Transverse colon (tissue), 4 donors: ENCODE measurements around the gene MCAM. TPM values are rescaled to one million over a fixed set of nuclear protein-coding genes. Genes with fewer than 3 reads are reported as not detected.
A peak's percentile ranks its signal among the peaks of the same experiment; 100 is the strongest.

Experiments used
- DNase-seq: peaks from one replicate; pipeline ENCODE4 v3.0.0-alpha.2; 2019
- H3K27ac ChIP-seq, 4 donors: fragments of 200-600 bp; sonication (generic); 2 replicates each; pipeline ENCODE4 v1.5.1; 2016 to 2018; ENCODE audit warnings: inconsistent platforms in 4 of 4
- H3K27me3 ChIP-seq: fragments of 200-600 bp; sonication (generic); 2 replicates; pipeline ENCODE4 v1.5.1; 2017; ENCODE audit warnings: inconsistent platforms
- H3K36me3 ChIP-seq, 4 donors: fragments of 200-600 bp; sonication (generic); 2 replicates each; pipeline ENCODE4 v1.5.1; 2017 to 2019; ENCODE audit warnings: inconsistent platforms in 4 of 4
- H3K4me1 ChIP-seq, 4 donors: fragments of 200-600 bp; sonication (generic); 2 replicates each; pipeline ENCODE4 v1.5.1; 2017 to 2020; ENCODE audit warnings: inconsistent platforms in 4 of 4
- H3K4me3 ChIP-seq, 4 donors: fragments of 200-600 bp; sonication (generic); 1 replicate in 1 of 4; 2 replicates in 3 of 4; pipeline versions ENCODE4 v1.5.1 to v1.6.1; 2017 to 2019; ENCODE audit warnings: inconsistent platforms in 4 of 4
- H3K9me3 ChIP-seq, 2 donors: fragments of 200-600 bp; sonication (generic); 2 replicates each; pipeline ENCODE4 v1.5.1; 2017 to 2019; ENCODE audit warnings: inconsistent platforms in 2 of 2
- CTCF ChIP-seq, 5 experiments: fragments of 200-600 bp in 3 of 5; fragments of 450-650 bp in 2 of 5; sonication (generic) in 3 of 5; IDR thresholded peaks; 1 replicate in 2 of 5; 2 replicates in 3 of 5; pipeline ENCODE4 v1.5.1; 2016 to 2017; ENCODE audit warnings: antibody characterized with exemption in 5 of 5, inconsistent platforms in 3 of 5, mild to moderate bottlenecking in 2 of 5, moderate library complexity in 1 of 5
- EP300 ChIP-seq: sonication (generic); formaldehyde crosslinking; IDR thresholded peaks from one replicate; pipeline ENCODE4 v1.6.1; 2017; ENCODE audit warnings: antibody characterized with exemption, low read depth
- POLR2A ChIP-seq: fragments of 450-650 bp; IDR thresholded peaks from one replicate; pipeline ENCODE4 v1.6.1; 2016; ENCODE audit warnings: antibody characterized with exemption, mild to moderate bottlenecking, moderate library complexity
- POLR2AphosphoS5 ChIP-seq, 3 donors: sonication (generic); formaldehyde crosslinking; IDR thresholded peaks; one replicate each; pipeline ENCODE4 v1.6.1; 2016; ENCODE audit warnings: antibody characterized with exemption in 3 of 3
- WGBS, 2 donors: methylation state at CpG; one replicate each; pipeline ENCODE4 v1.1.5; 2018; ENCODE audit warnings: low coverage in 1 of 2; 5-methylcytosine and 5-hydroxymethylcytosine counted together
- in situ Hi-C, 4 donors: fragments of 200-750 bp; cut with MboI; loops; one replicate each; pipeline versions ENCODE4 v1.15.0 to v1.15.1; 2017; ENCODE audit warnings: low sequenced_read_pairs in 3 of 4, low pct_ligation_motif_present in 1 of 4, low pct_unique_long_range_greater_than_20kb in 1 of 4
- intact Hi-C: fragments of 100-400 bp; cut with DNase I; formaldehyde crosslinking; loops from one replicate; pipeline ENCODE4 v1.15.1; 2023; ENCODE audit warnings: low total_unique reads
- total RNA-seq, 4 donors: library from RNA; depleted of rRNA; stranded (reverse); fragments of >200 nt; gene quantifications; one replicate each; pipeline ENCODE4 v1.1.0, GENCODE V29; 2016

The MCAM gene
- total RNA-seq, 4 donors from 2014 or later = 87.4 to 466 (median 150) TPM

GRCh38 chr11:119359365-119360214 lies 42.7 kb upstream of the MCAM start:
- TF ChIP-seq EP300 (no peak), POLR2A (no peak), CTCF (IDR thresholded peaks at IDR 0.05) (no peak), POLR2AphosphoS5 (IDR thresholded peaks at IDR 0.05) (no peak)
- no peak overlapping the region for H3K4me3 ChIP-seq
- H3K27me3 ChIP-seq = peaks cover 21% of the 10 kb centered on the region
- no peaks in the 10 kb centered on the region for H3K36me3 ChIP-seq
- H3K4me1 ChIP-seq = peaks cover 13 to 43% (median 31%) of the 10 kb centered on the region in 4 donors
- DNase-seq = no peak
- 75 to 100% methylated on average over 1 to 10 of the region's 10 CpGs for WGBS, 2 donors
- intact Hi-C loops = loop anchor here (5.0 kb wide), 1 partner anchor 113 kb away; no protein-coding TSS in a partner anchor
- H3K9me3 ChIP-seq = no peaks in the 10 kb centered on the region
- no peak overlapping the region for H3K27ac ChIP-seq
- in situ Hi-C loops = loop anchor here in 3 of 4 donors (5.0 to 10.0 kb wide), 2 partner anchors 113 to 115 kb away; no protein-coding TSS in a partner anchor

- Histone ChIP-seq H3K4me1 (peaks cover 7 to 32% (median 16%) of the 10 kb centered on the region in 4 donors), H3K27ac (peak overlapping the region; percentile 48 to 77 (median 72)), H3K27me3 (peaks cover 7% of the 10 kb centered on the region), H3K36me3 (no peaks in the 10 kb centered on the region), H3K4me3 (peak overlapping the region in 3 of 4 donors; percentile 37 to 59 (median 41)), H3K9me3 (no peaks in the 10 kb centered on the region)
- TF ChIP-seq POLR2A (no peak), POLR2AphosphoS5 (IDR thresholded peaks at IDR 0.05) (no peak), EP300 (no peak), CTCF (IDR thresholded peaks at IDR 0.05) (no peak)
- WGBS, 2 donors = 38% methylated on average over 13 of the region's 13 CpGs; no CpG with 5 or more reads in 1 of the 2 donors
- DNase-seq = no peak
- intact Hi-C loops (loop anchor here (5.0 kb wide), 1 partner anchor 115 kb away; no protein-coding TSS in a partner anchor), in situ Hi-C loops (loop anchor here in 3 of 4 donors (5.0 to 10.0 kb wide), 2 partner anchors 115 to 118 kb away; no protein-coding TSS in a partner anchor)
Observed at GRCh38 chr11:119357074-119357473, 40.1 kb upstream of the MCAM start.

- peak overlapping the region; percentile 48 to 77 (median 72) for H3K27ac ChIP-seq
- H3K36me3 ChIP-seq = no peaks in the 10 kb centered on the region
- H3K4me3 ChIP-seq = peak overlapping the region; percentile 37 to 59 (median 41)
- TF ChIP-seq EP300 (no peak), CTCF (IDR thresholded peaks at IDR 0.05) (peak; percentile 81 to 97 (median 94))
- intact Hi-C loops (loop anchor here (1.0 to 5.0 kb wide), 2 partner anchors 24 to 116 kb away; no protein-coding TSS in a partner anchor), in situ Hi-C loops (loop anchor here in 3 of 4 donors (5.0 to 10.0 kb wide), 2 partner anchors 116 to 118 kb away; no protein-coding TSS in a partner anchor)
- peaks cover 4 to 27% (median 13%) of the 10 kb centered on the region in 4 donors for H3K4me1 ChIP-seq
- DNase-seq = peak; percentile 86
- H3K9me3 ChIP-seq = no peaks in the 10 kb centered on the region
- H3K27me3 ChIP-seq = peaks cover 7% of the 10 kb centered on the region
- WGBS, 2 donors = 1% methylated on average over 53 of the region's 54 CpGs; no CpG with 5 or more reads in 1 of the 2 donors
Observed at GRCh38 chr11:119356349-119357031, 39.6 kb upstream of the MCAM start.
